ENCODE data around the gene TMEM240. TPM values are rescaled to one million over a fixed set of nuclear protein-coding genes. Genes with fewer than 3 reads are reported as not detected.

Gene TMEM240
- total and polyA plus RNA-seq, 2 of the 8 experiments (the other 6 are each of a cell fraction or from before 2014, with no cell fraction given): 3.6 to 5.7 TPM

DNA sequence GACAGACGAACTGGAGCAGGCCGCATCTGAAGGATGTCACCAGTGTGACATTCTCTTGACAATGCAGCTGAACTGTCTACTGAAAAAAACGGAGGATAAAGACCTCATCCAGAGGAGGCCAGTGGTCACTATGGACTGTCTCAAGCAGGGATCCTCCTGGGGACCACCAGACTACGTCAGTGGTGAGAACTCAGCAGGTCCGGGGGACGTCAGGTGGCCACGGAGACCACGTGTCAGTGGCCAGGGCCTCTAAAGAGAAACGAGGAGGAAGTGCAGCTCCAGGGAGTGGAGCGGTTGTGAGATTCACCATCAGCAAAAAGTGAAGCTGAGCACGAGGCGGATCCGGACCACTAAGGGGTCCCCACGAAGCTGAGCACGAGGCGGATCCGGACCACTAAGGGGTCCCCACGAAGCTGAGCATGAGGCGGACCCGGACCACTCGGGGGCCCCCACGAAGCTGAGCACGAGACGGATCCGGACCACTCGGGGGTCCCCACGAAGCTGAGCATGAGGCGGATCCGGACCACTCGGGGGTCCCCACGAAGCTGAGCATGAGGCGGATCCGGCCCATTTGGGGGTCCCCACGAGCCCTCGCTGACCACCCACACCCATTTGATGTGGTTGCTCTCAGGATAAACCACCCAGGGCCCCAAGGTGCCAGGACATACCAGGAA is 13.5 kb upstream of the TMEM240 start:
- H2AFZ ChIP-seq (ENCODE audit: low read length): no peak overlapping the region
- no peak overlapping the region for H3K14ac ChIP-seq (ENCODE audit: insufficient read length)
- no peak overlapping the region for H3K9ac ChIP-seq (replicated peaks in 1 of 4; ENCODE audit: extremely low read depth in 1 of 4, low read depth in 3 of 4, low read length in 3 of 4)
- H3K4ac ChIP-seq (replicated peaks; ENCODE audit: insufficient read length, low read depth, low read length): no peak overlapping the region
- H2AK5ac ChIP-seq (ENCODE audit: low read depth, low read length): no peak overlapping the region
- no peak for TF ChIP-seq PHF8 (conservative IDR thresholded peaks at IDR 0.05; ENCODE audit: low read depth, low read length)
- no peak for TF ChIP-seq KDM5A (IDR thresholded peaks at IDR 0.05; ENCODE audit: low read length)
- no peak for TF ChIP-seq ZNF274 (IDR thresholded peaks at IDR 0.05; ENCODE audit: borderline replicate concordance, extremely low read depth, low read length)
- no peak for TF ChIP-seq EZH2 (IDR thresholded peaks at IDR 0.05; ENCODE audit: low read depth, low read length, severe bottlenecking)
- no peak for TF ChIP-seq FOSL1 (IDR thresholded peaks at IDR 0.05; ENCODE audit: insufficient read depth, low read depth, low read length)
- no peak for TF ChIP-seq TAF7 (optimal IDR thresholded peaks at IDR 0.05; ENCODE audit: borderline replicate concordance, low read depth, low read length)
- no peak for TF ChIP-seq RNF2 (IDR thresholded peaks at IDR 0.05; ENCODE audit: borderline replicate concordance, low read depth, low read length, missing control alignments, poor library complexity, severe bottlenecking)
- TF ChIP-seq GABPA (IDR thresholded peaks at IDR 0.05; ENCODE audit: borderline replicate concordance, insufficient read depth, low read length): no peak
- TF ChIP-seq SIRT6 (IDR thresholded peaks at IDR 0.05; ENCODE audit: low read length): no peak
- TF ChIP-seq, protein P1, sequence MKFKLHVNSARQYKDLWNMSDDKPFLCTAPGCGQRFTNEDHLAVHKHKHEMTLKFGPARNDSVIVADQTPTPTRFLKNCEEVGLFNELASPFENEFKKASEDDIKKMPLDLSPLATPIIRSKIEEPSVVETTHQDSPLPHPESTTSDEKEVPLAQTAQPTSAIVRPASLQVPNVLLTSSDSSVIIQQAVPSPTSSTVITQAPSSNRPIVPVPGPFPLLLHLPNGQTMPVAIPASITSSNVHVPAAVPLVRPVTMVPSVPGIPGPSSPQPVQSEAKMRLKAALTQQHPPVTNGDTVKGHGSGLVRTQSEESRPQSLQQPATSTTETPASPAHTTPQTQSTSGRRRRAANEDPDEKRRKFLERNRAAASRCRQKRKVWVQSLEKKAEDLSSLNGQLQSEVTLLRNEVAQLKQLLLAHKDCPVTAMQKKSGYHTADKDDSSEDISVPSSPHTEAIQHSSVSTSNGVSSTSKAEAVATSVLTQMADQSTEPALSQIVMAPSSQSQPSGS (IDR thresholded peaks at IDR 0.05; ENCODE audit: low read length): no peak
- H3K27ac ChIP-seq (ENCODE audit: low read depth, low read length): no peak overlapping the region
- no peak overlapping the region for H3K23ac ChIP-seq (ENCODE audit: insufficient read length)
- no peak overlapping the region for H2BK5ac ChIP-seq (ENCODE audit: low read depth, low read length)
- 90% methylated on average over 31 of the region's 35 CpGs; no CpG with 5 or more reads in 1 of the 2 experiments for WGBS, 2 experiments (ENCODE audit: extremely low coverage in 1 of 2, insufficient coverage in 1 of 2, insufficient read length in 1 of 2, insufficient replicate concordance in 2 of 2, low coverage in 1 of 2, low lambda C conversion rate in 2 of 2, missing lambda C conversion rate in 1 of 2)
- CTCF ChIA-PET (ENCODE audit: partially characterized antibody): interaction anchor here (0.6 to 1.4 kb wide), 4 partner anchors 9 to 273 kb away, joined by 3 to 7 read pairs (median 4); no protein-coding TSS in a partner anchor
- H2BK120ac ChIP-seq (replicated peaks; ENCODE audit: low read depth, low read length): no peak overlapping the region
- no peak overlapping the region for H2BK20ac ChIP-seq (ENCODE audit: low read length)
- no peak for FAIRE-seq
- no peaks in the 10 kb centered on the region; a peak in 1 of 8 replicates for H3K36me3 ChIP-seq (ENCODE audit: control insufficient read depth in 2 of 4, insufficient read depth in 4 of 4, low read length in 3 of 4)
- H3K4me1 ChIP-seq (replicated peaks in 1 of 4; ENCODE audit: control insufficient read depth in 3 of 4, insufficient read depth in 4 of 4, low read length in 3 of 4): no peaks in the 10 kb centered on the region; a peak in 2 of 7 replicates
- peaks cover 0 to 19% of the 10 kb centered on the region in 2 experiments; a peak in 1 of 4 replicates for H3K79me2 ChIP-seq (ENCODE audit: control insufficient read depth in 1 of 2, insufficient read depth in 2 of 2, low read length in 2 of 2)
- peaks cover 12% of the 10 kb centered on the region for H3K79me1 ChIP-seq (ENCODE audit: low read depth, low read length)
- POLR2A ChIA-PET (ENCODE audit: partially characterized antibody): interaction anchor here (0.6 to 23.0 kb wide), 6 partner anchors 2 to 853 kb away, joined by 3 to 367 read pairs (median 5); no protein-coding TSS in a partner anchor
- no peak overlapping the region for H4K5ac ChIP-seq (ENCODE audit: insufficient read length, low read depth, low read length)
- no peak overlapping the region for H4K91ac ChIP-seq (replicated peaks; ENCODE audit: insufficient read length, low read length)
- no peak overlapping the region for H2BK15ac ChIP-seq (ENCODE audit: low read length)
- no peak for DNase-seq (ENCODE audit: low read depth in 1 of 2, low spot score in 2 of 2)
- no peak overlapping the region for H2BK12ac ChIP-seq (ENCODE audit: low read depth, low read length)
- H3K56ac ChIP-seq (replicated peaks; ENCODE audit: insufficient read length, low read depth, low read length): no peak overlapping the region
- peaks cover 13 to 28% of the 10 kb centered on the region in 2 experiments for H4K20me1 ChIP-seq (replicated peaks in 1 of 2; ENCODE audit: control insufficient read depth in 1 of 2, insufficient read depth in 2 of 2, low read length in 2 of 2)
- H3K4me2 ChIP-seq (ENCODE audit: insufficient read depth in 1 of 2, low read depth in 2 of 2, low read length in 2 of 2): no peak overlapping the region
- H3K9me3 ChIP-seq (ENCODE audit: insufficient read depth in 2 of 2, low read depth in 1 of 2, low read length in 1 of 2): no peaks in the 10 kb centered on the region
- no peak overlapping the region for H3K4me3 ChIP-seq (ENCODE audit: extremely low read depth in 1 of 4, insufficient read depth in 2 of 4, low read depth in 3 of 4, low read length in 4 of 4)
- H4K8ac ChIP-seq (ENCODE audit: extremely low read depth, insufficient read depth, low read length): no peak overlapping the region; the same call in 1 of the 2 replicates
- H3K18ac ChIP-seq (ENCODE audit: extremely low read depth, low read length): no peak overlapping the region
- H3K23me2 ChIP-seq (ENCODE audit: low read depth, low read length): no peaks in the 10 kb centered on the region
- no peaks in the 10 kb centered on the region for H3K27me3 ChIP-seq (replicated peaks in 1 of 4; ENCODE audit: control insufficient read depth in 3 of 4, extremely low read depth in 1 of 4, insufficient read depth in 3 of 4, low read length in 3 of 4)
